Measurements from ENCODE around the gene TNFAIP3.
"Not testable (repeated sequence)": the region's sequence is repeated elsewhere in the genome, so short reads cannot be mapped to it uniquely, and the experiment has no call there.

The TNFAIP3 gene

GRCh38 chr6:137844773-137845172, 22.3 kb upstream of the TNFAIP3 start:
- DNase-seq (ENCODE audit: low read depth in 2 of 2) = not testable (repeated sequence)

DNA sequence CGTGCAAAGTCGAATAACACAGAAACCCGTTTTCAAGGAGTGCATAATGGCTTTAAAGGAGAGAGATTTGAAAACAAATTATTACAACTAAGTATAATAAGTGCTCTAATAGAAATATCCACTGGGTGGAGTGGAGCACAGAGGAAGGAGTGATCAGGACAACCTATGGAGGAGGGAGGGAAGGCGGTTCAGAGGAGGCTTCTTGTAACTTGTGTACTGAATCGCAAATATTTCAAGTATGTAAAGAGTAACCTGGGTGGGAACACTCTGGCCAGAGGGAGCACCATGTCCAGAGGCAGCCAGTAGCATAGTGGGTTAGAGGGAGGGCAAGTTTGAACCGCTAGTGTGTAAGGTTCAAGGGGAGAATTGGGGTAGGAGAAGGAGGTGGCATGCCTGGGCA, 21.6 kb upstream of the TNFAIP3 start:
- no peak for DNase-seq (ENCODE audit: low read depth in 2 of 2)

DNA sequence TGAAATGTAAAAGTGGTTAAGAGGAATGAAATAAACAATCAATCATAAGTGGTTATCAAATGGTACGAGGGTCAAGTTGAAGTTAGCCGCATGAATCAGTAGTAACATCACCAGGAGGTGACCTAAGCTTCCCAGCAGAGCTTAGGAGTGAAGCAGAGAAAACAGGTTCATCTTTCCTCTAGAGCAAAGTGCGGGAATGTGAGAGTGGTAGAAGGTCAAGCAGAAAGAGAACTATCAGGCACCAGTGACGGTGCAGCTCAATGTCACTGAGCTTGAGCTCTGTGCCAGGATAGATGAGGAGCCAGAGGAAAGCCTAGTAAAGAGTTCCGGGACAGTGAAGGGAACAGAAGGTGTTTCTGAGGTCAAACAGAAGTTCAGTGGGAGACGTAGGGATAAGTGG, 20.8 kb upstream of the TNFAIP3 start:
- no peak for DNase-seq (ENCODE audit: low read depth in 2 of 2)

DNA sequence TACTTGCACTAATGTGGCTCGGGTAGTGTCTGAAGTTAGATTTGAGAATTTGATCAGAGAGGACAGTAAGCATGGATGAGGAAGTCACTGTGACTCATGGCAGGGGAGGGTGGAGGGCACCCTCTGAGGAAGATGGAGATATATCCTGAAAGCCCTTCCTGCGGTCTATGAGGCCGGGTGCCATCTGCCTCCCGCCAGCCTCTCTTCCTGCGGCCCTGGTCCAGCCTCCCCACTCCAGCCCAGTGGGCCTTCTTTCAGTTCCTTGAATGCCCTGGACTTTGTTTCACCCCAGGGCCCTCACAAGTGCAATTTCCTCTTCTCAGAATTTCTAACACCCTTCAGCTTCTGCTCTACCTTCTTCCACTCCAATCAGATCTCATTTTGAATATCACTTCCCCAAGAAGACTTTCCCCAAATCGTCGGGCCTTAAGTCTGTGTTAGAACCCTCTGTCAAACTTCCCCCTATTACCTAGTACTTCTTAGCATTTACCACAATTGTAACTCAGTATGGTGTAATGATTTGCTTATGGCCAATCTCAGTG, 20.2 kb upstream of the TNFAIP3 start:
- no peak for DNase-seq (ENCODE audit: low read depth in 2 of 2)

GRCh38 chr6:137847748-137848147, 19.3 kb upstream of the TNFAIP3 start:
- DNase-seq (ENCODE audit: low read depth in 2 of 2) = no peak

DNA sequence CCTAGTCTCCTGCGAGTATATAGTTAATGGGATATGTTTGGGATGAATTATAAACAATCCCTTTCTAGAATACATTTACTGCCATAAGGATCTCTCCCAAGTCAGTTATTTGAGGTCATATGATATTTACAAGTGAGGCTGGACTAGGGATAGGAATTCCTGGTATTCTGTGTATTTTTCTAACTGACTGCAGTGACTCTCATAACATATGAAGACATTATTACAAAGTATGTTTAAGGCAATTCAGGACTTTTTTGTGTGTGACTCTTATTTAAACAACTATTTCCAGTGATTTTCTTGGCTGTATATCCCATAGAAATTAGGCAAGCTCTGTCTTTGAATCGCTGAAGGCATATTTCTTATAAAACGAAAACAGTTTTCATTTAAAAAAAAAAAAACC, 18.4 kb upstream of the TNFAIP3 start:
- DNase-seq (ENCODE audit: low read depth in 2 of 2) = no peak

DNA sequence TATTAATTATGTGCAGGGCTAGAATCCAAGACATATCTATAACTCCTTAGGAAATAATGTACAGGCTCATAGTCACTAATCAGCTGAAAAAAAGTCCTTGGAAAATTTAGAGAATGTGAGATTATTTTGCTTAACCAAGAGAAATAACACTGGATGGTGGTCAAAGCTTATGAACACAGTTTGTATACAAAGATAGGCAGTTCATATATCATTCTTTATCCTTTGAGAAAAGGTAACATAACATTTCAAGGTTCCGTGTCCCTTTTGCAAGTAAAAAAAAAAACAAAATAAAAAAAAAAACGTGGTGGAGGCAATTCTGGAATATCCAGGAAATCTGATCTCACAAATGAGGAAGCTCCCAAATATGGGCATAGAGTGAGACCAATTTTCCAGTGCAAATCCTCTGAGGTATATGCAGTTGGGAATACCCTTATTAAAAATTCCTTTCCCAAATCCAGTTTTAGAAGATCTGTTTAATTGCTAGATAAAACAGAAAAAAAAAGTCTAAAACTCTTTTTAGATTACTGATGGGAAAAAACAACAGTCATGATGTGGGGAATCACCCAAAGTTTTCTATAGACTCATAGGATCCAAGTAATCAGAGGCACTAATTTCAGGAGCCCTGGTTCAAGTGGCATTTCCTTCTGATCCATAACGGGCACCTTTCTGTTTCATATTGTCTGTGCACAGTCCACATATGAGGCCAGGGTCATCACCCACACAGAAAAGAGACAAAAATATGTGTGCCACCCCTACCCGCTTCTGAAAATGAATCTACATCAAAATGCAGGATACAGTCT, 17.7 kb upstream of the TNFAIP3 start:
- no peak for DNase-seq (ENCODE audit: low read depth in 2 of 2)

DNA sequence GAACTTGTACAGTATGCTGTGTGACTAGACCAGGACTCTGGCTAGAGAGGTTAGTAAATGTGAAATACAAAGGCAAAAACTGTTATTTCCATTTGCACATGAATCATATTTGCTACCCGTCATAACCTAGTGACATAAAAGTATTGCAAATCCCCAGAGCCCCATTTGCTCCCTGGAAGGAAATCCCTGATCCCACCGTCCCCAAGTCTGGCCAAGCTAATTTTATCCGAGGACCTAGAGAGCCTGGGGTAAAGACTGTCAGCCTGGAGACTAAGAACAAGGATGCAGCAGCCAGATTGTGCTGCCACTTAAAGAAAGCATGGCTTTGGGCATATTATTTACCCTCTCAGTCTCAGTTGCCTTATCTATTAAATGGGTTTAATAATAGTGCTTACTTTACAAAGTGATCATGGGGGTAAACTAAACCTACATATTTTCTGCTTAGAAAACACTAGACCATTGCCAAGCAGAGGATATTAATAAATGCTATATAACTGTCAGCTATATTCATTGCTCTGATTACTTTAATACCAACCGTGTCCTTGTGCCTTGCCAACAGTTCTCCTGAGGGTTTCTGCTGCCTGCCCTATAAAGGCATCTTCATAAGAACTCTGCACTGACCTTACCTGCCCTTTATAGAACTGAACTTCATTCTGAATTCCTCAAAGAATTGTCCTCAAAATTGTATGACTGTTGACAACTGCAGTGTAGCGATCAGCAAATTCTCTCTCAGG, 16.9 kb upstream of the TNFAIP3 start:
- DNase-seq (ENCODE audit: low read depth in 2 of 2) = no peak

DNA sequence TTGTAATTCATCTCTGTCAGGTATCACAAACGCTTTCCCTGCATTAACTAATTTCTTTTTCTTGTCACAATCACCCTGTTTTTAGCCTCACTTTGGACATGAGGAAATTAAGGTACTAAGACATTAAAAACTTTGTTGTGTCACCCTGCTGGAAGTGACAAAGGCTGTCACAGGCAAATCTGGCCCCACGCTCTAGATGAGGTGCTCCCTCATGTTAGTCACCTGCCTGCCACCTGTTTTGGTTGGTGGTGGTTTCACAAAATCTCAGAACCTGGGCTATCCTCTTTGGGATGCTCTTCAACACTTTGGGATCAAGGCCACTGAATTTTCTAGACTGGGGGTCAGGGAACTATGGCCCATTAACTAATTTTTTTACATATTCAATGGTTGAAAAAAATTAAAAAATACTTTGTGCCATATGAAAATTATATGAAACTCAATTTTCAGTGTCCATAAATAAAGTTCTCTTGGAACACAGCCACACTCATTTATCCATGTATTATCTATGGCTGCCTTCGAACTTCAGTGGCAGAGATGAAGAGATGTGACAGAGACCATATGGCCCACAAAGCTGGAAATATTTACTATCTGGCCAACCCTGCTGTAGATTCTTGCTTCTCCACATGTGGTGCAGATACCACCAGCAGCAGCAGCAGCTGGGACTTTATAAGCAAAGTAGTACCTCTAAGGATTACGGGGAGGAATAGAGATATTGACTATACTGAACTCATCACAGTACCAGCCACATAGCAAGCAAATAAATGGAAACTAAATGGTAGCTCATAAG, 16.1 kb upstream of the TNFAIP3 start:
- DNase-seq (ENCODE audit: low read depth in 2 of 2) = no peak

- no peak for DNase-seq (ENCODE audit: low read depth in 2 of 2)
Measured at GRCh38 chr6:137851669-137852068, 15.4 kb upstream of the TNFAIP3 start.

DNA sequence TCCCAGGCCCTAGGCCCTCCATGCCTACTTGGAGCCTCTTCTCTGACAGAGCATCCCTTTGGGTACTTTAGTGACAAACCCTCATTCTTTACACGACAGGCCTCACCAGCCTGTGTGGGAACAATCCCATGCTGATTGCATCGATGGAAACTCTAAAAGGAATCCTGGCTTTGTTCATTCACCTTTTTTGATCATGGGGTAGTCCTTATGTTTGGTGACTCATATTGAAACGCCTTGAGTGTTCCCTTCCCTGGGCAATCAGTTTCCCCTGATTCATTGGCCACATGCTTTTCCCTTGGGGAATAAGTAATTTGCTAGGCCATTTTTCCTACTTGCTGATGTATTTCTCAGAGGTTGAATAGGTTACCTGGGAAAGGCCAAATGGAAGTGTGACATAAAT, 14.7 kb upstream of the TNFAIP3 start:
- no peak for DNase-seq (ENCODE audit: low read depth in 2 of 2)

DNA sequence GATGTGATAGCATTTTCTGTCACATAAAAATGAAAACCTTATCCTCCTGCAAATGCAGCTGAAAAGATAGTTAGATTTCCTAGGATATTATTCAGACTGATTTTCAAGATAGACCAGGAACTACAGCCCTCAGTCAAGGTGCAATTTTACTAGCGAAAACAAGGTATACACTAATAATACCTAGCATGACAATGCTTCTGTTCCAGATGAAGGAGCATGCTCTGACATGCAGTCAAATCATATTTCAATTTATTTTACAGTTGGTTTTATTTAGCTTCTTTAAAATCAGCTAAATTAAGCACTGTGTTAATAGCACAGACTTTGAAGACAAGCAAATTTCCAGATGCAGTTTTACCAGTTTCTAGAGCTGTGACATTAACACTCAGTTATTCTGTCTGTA, 14.2 kb upstream of the TNFAIP3 start:
- DNase-seq (ENCODE audit: low read depth in 2 of 2) = no peak

- no peak for DNase-seq (ENCODE audit: low read depth in 2 of 2)
Measured at GRCh38 chr6:137853569-137854213, 13.4 kb upstream of the TNFAIP3 start.

DNA sequence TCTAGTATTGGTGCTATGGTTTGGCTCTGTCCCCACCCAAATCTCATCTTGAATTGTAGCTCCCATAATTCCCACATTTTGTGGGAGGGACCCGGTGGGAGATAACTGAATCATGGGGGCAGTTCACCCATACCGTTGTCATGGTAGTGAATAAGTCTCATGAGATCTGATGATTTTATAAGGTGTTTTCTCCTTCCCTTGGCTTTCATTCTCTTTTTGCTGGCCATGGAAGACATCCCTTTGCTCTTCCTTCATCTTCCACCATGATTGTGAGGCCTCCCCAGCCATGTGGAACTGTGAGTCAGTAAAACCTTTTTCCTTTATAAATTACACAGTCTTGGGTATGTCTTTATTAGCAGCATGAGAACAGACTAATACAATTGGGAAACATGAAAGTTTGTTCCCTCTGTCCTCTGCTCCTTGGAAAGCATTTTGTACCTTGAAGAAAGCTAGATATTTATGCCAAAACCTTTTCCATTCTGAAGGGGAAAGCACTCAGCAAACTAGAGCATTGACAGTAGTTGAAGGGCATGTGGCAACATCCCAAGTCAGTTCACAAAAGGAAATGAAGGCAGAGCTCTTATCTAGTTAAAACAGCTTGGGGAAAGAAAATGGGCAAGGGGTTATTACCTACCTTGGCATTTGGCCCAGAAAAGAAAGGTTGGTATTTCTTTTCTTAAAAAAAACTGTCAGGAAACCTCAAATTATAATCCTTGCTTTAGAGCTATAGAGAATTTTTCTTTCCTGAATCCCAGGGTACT, 10.7 kb upstream of the TNFAIP3 start:
- DNase-seq (ENCODE audit: low read depth in 2 of 2) = no peak

DNA sequence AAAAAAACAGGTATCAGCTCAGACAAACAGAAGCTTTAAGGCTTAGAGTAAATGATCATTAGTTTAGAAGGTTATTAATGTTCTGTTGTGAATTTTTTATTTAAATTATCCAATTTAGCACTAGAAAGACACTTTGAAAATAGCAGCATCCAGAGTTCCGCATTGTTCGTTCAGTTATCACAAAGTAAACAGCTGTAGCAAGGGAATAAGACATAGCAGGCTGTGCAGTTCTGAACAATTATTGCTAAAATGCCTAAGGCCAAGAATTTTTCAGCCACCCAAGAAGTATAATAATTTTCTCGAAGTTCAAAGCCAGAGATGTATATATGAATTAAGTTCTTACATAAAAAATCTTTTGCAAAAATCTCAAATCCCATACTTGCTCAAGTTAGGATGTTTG, 8.0 kb upstream of the TNFAIP3 start:
- no peak for DNase-seq (ENCODE audit: low read depth in 2 of 2)

DNA sequence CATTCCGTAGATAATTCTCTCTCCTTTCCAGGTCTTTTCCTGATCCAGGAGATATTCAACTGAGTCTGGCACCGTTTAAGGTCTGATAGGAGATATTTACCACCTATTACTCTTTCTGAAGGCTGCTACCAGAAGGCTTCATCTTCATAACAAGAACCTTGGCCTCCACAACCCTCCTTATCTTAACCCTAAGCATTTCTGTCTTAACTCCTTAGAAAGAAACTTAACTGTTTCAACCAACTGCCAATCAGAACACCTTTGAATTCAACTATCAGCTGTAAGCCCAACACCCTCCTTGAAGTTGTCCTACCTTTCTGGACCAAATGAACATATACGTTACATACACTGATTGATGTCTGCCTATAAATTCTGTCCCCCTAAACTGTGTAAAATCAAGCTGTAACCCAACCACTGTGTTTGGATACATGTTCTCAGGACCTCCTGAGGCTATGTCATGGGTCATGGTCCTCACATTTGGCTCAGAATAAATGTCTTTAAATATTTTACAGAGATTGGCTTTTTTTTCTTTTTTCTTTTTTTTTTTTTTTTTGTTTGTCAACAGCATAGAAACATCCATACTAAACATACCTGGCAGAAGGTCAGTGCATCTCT, 6.6 kb upstream of the TNFAIP3 start:
- no peak for DNase-seq (ENCODE audit: low read depth in 2 of 2)

- no peak for DNase-seq (ENCODE audit: low read depth in 2 of 2)
Measured at GRCh38 chr6:137861550-137862337, 5.3 kb upstream of the TNFAIP3 start.

DNA sequence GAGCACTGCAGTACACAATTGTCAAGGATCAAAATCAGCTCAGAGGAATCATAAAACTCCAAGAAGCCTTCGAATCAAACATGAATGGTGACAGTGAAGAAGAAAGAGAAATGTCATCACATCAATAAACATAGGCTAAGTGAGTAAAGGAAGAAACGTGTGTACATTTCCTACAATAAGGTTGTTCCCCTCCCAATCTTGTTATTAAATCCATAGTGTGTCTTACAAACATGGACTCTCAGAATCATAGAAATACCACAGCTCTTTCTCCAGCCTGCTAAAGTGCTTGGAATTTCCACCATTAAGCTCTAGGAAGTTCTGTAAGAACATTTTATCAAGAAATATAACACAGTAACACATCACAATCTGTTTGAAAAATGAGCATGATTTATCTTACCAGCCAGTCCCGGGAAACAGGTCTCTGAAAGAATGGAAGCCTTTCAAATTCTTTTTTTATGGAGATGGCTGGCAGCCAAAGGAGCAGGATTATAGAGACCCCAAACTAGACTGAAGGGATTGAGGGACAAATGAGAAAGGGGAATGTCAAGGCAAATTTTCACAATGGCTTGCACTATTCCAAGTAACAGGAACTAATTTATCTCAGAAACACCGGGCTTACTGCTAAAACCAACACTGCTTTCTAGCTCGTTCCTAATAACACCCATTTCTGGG, 4.5 kb upstream of the TNFAIP3 start:
- DNase-seq (ENCODE audit: low read depth in 2 of 2) = no peak

DNA sequence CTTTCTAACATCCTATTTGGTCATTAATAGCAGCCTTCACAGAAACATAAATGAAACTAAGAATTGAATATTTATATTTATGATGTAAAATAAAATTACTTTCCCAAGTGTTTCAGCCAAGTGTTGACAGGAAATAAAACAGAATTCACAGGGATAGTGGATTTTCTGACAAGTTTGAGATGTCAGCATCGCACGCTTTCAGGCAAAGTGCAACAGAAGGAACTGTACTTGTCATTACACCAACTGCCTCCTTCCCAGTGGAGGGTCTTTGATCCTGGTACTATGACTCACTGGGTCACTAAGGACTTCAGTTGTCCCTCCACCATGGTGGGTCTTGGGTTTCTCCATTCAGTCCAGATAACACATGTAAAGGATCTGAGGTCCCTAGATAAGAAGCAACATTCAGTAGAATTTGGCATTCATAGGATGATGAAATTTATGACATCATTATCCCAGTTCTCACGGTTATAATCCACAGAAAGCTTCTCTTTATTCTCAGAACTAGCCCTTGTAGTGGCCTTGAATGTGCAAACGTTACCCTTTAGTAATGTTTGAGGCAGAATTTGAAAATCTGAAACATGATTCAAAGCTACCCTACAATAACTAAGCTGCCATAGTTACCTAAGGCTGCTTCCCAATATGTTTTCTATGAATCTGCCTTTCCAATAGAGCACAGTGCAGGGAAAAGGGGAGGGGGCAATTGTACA, 3.8 kb upstream of the TNFAIP3 start:
- DNase-seq (ENCODE audit: low read depth in 2 of 2) = no peak

Measured in stimulated activated CD8-positive, alpha-beta memory T cell treated with anti-CD3 and anti-CD28 coated beads, Interleukin-7, amount 100 ng/mL, for 4 hours (primary cell).